LHCN-M2 (cell line): ENCODE results near the gene AGT. TPM values are rescaled to one million over a fixed set of nuclear protein-coding genes. Genes with fewer than 3 reads are reported as not detected.

Source experiments
- total RNA-seq: library from RNA; depleted of rRNA; stranded (reverse); fragments of >200 nt; gene quantifications from 2 replicates; pipeline ENCODE4 v1.2.3, GENCODE V29; 2014; rRNA removed

Gene AGT
- total RNA-seq, 1 experiment from 2014 or later, result 1.4 TPM

Other genes with a start within 250 kb of the AGT start
- 20.4 and 22.7 TPM in 2 replicates for gene COG2, start 71.6 kb downstream of the AGT start, total RNA-seq
- gene CAPN9, start 33.3 kb upstream of the AGT start, total RNA-seq, result not detected in 2 replicates
- 12.7 and 18.0 TPM in 2 replicates for gene C1orf198, start 154.4 kb upstream of the AGT start, total RNA-seq